Measurements from ENCODE around the gene METTL24.
A peak's percentile ranks its signal among the peaks of the same experiment; 100 is the strongest.

METTL24 gene

GRCh38 chr6:110332281-110332680 is 25.9 kb downstream of the METTL24 start:
- no peak for DNase-seq

GRCh38 chr6:110331816-110332215 is 26.3 kb downstream of the METTL24 start:
- DNase-seq: no peak

GRCh38 chr6:110331390-110331789 is 26.8 kb downstream of the METTL24 start:
- no peak for DNase-seq

GRCh38 chr6:110329714-110330436 is 28.3 kb downstream of the METTL24 start:
- DNase-seq: no peak

- DNase-seq: peak; percentile 59
Observed at GRCh38 chr6:110329348-110329713, 28.8 kb downstream of the METTL24 start.

GRCh38 chr6:110328259-110328658 is 29.9 kb downstream of the METTL24 start:
- no peak for DNase-seq

GRCh38 chr6:110327391-110327790 is 30.8 kb downstream of the METTL24 start:
- no peak for DNase-seq

GRCh38 chr6:110326609-110327008 is 31.5 kb downstream of the METTL24 start:
- DNase-seq: no peak

GRCh38 chr6:110326057-110326456 is 32.1 kb downstream of the METTL24 start:
- no peak for DNase-seq

- no peak for DNase-seq
Observed at GRCh38 chr6:110325197-110325596, 33.0 kb downstream of the METTL24 start.

GRCh38 chr6:110324548-110324947 is 33.6 kb downstream of the METTL24 start:
- DNase-seq: no peak

GRCh38 chr6:110323258-110323657 is 34.9 kb downstream of the METTL24 start:
- DNase-seq: no peak

- no peak for DNase-seq
Observed at GRCh38 chr6:110322874-110323242, 35.3 kb downstream of the METTL24 start.

GRCh38 chr6:110322151-110322873 is 35.8 kb downstream of the METTL24 start:
- DNase-seq: no peak

GRCh38 chr6:110320307-110320706 is 37.8 kb downstream of the METTL24 start:
- DNase-seq: no peak

- no peak for DNase-seq
Observed at GRCh38 chr6:110319843-110320242, 38.3 kb downstream of the METTL24 start.

- DNase-seq: no peak
Observed at GRCh38 chr6:110319381-110319780, 38.8 kb downstream of the METTL24 start.

- no peak for DNase-seq
Observed at GRCh38 chr6:110318971-110319370, 39.2 kb downstream of the METTL24 start.

GRCh38 chr6:110317646-110318045 is 40.5 kb downstream of the METTL24 start:
- no peak for DNase-seq

GRCh38 chr6:110317189-110317588 is 41.0 kb downstream of the METTL24 start:
- DNase-seq: no peak

- no peak for DNase-seq
Observed at GRCh38 chr6:110315869-110316398, 42.2 kb downstream of the METTL24 start.

- DNase-seq: no peak
Observed at GRCh38 chr6:110315207-110315868, 42.8 kb downstream of the METTL24 start.

- DNase-seq: no peak
Observed at GRCh38 chr6:110310861-110311446, 47.2 kb downstream of the METTL24 start.
